COLO829 (cell line): ENCODE results near the gene TRMT112.

Experiments used
- DNase-seq: peaks from one replicate; pipeline ENCODE4 v3.0.0; 2012; ENCODE audit warnings: low spot score

Gene TRMT112

DNA sequence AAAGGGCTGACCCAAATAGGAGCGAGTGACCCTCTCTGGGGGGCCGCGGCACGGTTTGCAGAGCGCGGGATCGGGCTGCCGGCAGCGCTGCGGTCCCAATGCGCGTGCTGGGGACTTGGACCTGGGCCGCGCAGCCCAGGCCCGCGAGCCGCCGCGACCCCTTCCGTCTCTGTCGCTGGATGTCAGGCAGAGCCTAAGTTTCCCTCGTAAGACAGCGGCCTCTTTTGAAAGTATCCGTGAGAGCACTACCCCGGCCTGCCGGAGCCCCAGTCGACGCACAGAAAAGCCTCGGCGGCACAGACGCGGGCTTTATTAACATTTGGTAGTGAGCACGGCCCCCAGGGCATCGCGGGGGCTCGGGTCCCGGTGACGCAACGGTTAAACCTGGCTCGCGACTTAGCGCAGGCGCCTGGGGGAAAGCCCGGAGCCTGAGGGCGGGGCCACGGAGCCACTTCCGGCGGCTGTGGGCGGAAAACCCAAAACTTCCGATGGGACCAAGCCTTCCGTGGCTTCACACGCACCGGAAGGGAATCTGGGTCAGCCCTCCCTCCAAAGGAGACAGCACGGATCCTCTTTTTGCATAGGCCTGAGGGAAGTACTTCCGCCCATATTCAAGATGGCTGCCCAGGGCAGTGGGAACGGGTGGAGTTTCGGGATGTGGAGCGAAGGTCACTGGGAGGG is 47.7 kb downstream of the TRMT112 start:
- DNase-seq, result peak; percentile 92

DNA sequence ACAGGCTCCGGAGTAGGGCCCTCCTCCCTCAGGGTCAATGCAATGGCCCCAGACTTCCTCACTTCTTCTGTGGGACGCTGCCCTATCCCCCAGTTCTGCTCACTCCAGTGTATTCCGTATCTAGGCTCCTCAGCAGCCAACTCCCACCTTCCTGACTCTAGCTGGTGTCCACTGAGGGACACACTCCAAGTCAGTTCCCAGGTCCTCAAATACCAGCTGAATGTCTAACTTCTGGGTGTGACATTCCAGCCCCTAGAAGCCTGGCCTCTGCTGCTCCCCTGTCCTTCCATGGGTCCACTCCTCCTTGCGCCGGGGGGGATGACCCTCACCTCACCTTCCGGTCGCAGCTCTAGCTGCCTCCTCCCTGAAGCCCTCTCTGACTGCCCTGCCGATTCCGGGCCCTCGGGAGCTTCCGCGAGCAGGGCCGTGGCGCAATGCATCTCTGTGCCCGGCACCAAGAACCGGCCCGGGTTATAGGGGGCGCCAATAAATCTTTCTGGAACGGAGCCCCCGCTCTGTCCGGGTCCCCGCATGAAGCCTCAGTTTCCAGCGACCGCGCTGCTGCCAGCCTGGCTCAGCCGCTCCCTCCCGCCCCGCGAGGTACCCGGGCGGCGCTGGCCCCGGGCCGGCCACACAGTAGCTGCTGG is 48.3 kb downstream of the TRMT112 start:
- no peak for DNase-seq

GRCh38 chr11:64268025-64268892 is 49.1 kb downstream of the TRMT112 start:
- DNase-seq, result no peak

- DNase-seq, result no peak
Measured at GRCh38 chr11:64267207-64267945, 50.0 kb downstream of the TRMT112 start.
